K562 (cell line): ENCODE results near the gene CTCFL. TPM values are rescaled to one million over a fixed set of nuclear protein-coding genes. Genes with fewer than 3 reads are reported as not detected.

ENCODE experiments used
- ETV6 ChIP-seq, 3 experiments: fragments of 150-350 bp in 1 of 3; sonication (generic) in 1 of 3; formaldehyde crosslinking in 1 of 3; IDR thresholded peaks; 2 replicates each; pipeline versions ENCODE4 v1.6.1 to v1.8.0; 2014 to 2022; ENCODE audit warnings: borderline replicate concordance in 2 of 3, low read depth in 2 of 3, antibody characterized with exemption in 1 of 3, low read length in 1 of 3, mild to moderate bottlenecking in 1 of 3, missing genetic modification reagents in 1 of 3
- MAFK ChIP-seq: IDR thresholded peaks from 2 replicates; pipeline ENCODE4 v1.6.1; 2011; ENCODE audit warnings: low read length, improper control_type of control experiment
- NFRKB ChIP-seq: fragments of 450-650 bp; IDR thresholded peaks from 2 replicates; pipeline ENCODE4 v1.6.1; 2016; ENCODE audit warnings: low read depth
- polyA plus RNA-seq, 8 experiments: library from polyadenylated mRNA; depleted of rRNA in 4 of 8; stranded (reverse) in 5 of 8; unstranded in 3 of 8; fragments of >200 nt; fragmentation: Nextera tagmentation in 2 of 8; fragmentation: Illumina TruSeq in 1 of 8; extraction: Ambion mirVana in 2 of 8; extraction: Trizol in 1 of 8; gene quantifications; 2 replicates each; pipeline versions ENCODE4 v1.2.1 to v1.2.3, GENCODE V29; 2011 to 2014; ENCODE audit warnings: inconsistent platforms in 1 of 8, missing spikeins in 1 of 8
- total RNA-seq, 7 experiments: library from RNA; depleted of rRNA in 6 of 7; stranded (reverse); fragments of >200 nt in 6 of 7; fragmentation: Illumina TruSeq in 2 of 7; extraction: Trizol in 2 of 7; gene quantifications; 2 replicates each; pipeline versions ENCODE4 v1.2.1 to v1.2.3, GENCODE V29; 2011 to 2021; ENCODE audit warnings: low replicate concordance in 1 of 7
- TF ChIP-seq, protein P1 (sequence below): fragments of 450-650 bp; IDR thresholded peaks from 2 replicates; pipeline ENCODE4 v1.6.1; 2017; ENCODE audit warnings: antibody characterized with exemption, mild to moderate bottlenecking
- TF ChIP-seq, protein P2 (sequence below): fragments of 250-450 bp; sonication (Bioruptor Pico); IDR thresholded peaks from 2 replicates; pipeline ENCODE4 v1.4.0; 2020; ENCODE audit warnings: mild to moderate bottlenecking, moderate library complexity, borderline replicate concordance
- TF ChIP-seq, protein P3 (sequence below): fragments of 250-450 bp; sonication (Bioruptor Pico); IDR thresholded peaks from 2 replicates; pipeline ENCODE4 v1.8.0; 2021; ENCODE audit warnings: moderate library complexity, mild to moderate bottlenecking, inconsistent platforms
- TF ChIP-seq, protein P4 (sequence below), 2 experiments: IDR thresholded peaks in 1 of 2; conservative IDR thresholded peaks in 1 of 2; 2 replicates each; pipeline ENCODE4 v1.6.1; 2016; ENCODE audit warnings: low read depth in 2 of 2, mild to moderate bottlenecking in 1 of 2, missing compliant biosample characterization in 1 of 2, missing genetic modification characterization in 1 of 2, moderate library complexity in 1 of 2
- TF ChIP-seq, protein P5 (sequence below): fragments of 250-450 bp; sonication (Bioruptor Pico); IDR thresholded peaks from 2 replicates; pipeline ENCODE4 v1.8.0; 2021; ENCODE audit warnings: mild to moderate bottlenecking, moderate library complexity
- TF ChIP-seq, protein P6 (sequence below): fragments of 250-450 bp; sonication (Bioruptor Pico); IDR thresholded peaks from 2 replicates; pipeline ENCODE4 v1.8.0; 2022; ENCODE audit warnings: inconsistent platforms

CTCFL gene
- total and polyA plus RNA-seq, 9 of the 15 experiments (the other 6 are each of a cell fraction or from before 2014, with no cell fraction given) = 42.4 to 188 (median 111) TPM

DNA sequence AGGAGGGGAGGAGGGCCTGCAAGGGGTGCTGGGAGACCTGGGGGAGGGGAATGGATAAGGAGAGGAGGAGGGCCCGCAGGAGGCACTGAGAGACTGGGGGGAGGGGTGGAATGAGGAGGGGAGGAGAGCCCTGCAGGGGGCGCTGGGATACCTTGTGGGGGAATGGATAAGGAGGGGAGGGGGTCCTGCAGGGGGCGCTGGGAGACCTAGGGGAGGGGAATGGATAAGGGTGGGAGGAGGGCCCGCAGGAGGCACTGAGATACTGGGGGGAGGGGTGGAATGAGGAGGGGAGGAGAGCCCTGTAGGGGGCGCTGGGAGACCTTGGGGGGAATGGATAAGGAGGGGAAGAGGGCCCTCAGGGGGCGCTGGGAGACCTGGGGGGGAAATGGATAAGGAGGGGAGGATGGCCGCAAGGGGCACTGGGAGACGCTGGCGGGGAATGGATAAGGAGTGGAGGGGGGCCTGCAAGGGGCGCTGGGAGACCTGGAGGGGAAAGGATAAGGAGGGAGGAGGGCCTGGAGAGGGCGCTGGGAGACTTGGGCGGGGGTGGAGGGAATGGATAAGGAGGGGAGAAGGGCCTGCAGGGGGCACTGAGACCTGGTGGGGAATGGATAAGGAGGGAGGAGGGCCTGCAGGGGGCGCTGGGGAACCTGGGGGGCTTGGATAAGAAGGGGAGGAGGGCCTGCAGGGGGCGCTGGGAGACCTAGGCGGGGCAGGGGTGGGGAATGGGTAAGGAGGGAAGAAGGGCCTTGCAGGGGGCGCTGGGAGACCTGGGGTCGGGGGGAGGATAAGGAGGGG lies 1.3 kb upstream of the CTCFL start (continued):
- TF ChIP-seq, protein P1, sequence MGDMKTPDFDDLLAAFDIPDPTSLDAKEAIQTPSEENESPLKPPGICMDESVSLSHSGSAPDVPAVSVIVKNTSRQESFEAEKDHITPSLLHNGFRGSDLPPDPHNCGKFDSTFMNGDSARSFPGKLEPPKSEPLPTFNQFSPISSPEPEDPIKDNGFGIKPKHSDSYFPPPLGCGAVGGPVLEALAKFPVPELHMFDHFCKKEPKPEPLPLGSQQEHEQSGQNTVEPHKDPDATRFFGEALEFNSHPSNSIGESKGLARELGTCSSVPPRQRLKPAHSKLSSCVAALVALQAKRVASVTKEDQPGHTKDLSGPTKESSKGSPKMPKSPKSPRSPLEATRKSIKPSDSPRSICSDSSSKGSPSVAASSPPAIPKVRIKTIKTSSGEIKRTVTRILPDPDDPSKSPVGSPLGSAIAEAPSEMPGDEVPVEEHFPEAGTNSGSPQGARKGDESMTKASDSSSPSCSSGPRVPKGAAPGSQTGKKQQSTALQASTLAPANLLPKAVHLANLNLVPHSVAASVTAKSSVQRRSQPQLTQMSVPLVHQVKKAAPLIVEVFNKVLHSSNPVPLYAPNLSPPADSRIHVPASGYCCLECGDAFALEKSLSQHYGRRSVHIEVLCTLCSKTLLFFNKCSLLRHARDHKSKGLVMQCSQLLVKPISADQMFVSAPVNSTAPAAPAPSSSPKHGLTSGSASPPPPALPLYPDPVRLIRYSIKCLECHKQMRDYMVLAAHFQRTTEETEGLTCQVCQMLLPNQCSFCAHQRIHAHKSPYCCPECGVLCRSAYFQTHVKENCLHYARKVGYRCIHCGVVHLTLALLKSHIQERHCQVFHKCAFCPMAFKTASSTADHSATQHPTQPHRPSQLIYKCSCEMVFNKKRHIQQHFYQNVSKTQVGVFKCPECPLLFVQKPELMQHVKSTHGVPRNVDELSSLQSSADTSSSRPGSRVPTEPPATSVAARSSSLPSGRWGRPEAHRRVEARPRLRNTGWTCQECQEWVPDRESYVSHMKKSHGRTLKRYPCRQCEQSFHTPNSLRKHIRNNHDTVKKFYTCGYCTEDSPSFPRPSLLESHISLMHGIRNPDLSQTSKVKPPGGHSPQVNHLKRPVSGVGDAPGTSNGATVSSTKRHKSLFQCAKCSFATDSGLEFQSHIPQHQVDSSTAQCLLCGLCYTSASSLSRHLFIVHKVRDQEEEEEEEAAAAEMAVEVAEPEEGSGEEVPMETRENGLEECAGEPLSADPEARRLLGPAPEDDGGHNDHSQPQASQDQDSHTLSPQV = no peak
- TF ChIP-seq, protein P2, sequence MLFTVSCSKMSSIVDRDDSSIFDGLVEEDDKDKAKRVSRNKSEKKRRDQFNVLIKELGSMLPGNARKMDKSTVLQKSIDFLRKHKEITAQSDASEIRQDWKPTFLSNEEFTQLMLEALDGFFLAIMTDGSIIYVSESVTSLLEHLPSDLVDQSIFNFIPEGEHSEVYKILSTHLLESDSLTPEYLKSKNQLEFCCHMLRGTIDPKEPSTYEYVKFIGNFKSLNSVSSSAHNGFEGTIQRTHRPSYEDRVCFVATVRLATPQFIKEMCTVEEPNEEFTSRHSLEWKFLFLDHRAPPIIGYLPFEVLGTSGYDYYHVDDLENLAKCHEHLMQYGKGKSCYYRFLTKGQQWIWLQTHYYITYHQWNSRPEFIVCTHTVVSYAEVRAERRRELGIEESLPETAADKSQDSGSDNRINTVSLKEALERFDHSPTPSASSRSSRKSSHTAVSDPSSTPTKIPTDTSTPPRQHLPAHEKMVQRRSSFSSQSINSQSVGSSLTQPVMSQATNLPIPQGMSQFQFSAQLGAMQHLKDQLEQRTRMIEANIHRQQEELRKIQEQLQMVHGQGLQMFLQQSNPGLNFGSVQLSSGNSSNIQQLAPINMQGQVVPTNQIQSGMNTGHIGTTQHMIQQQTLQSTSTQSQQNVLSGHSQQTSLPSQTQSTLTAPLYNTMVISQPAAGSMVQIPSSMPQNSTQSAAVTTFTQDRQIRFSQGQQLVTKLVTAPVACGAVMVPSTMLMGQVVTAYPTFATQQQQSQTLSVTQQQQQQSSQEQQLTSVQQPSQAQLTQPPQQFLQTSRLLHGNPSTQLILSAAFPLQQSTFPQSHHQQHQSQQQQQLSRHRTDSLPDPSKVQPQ (CRISPR knock-in tag) = no peak
- TF ChIP-seq, protein P3, sequence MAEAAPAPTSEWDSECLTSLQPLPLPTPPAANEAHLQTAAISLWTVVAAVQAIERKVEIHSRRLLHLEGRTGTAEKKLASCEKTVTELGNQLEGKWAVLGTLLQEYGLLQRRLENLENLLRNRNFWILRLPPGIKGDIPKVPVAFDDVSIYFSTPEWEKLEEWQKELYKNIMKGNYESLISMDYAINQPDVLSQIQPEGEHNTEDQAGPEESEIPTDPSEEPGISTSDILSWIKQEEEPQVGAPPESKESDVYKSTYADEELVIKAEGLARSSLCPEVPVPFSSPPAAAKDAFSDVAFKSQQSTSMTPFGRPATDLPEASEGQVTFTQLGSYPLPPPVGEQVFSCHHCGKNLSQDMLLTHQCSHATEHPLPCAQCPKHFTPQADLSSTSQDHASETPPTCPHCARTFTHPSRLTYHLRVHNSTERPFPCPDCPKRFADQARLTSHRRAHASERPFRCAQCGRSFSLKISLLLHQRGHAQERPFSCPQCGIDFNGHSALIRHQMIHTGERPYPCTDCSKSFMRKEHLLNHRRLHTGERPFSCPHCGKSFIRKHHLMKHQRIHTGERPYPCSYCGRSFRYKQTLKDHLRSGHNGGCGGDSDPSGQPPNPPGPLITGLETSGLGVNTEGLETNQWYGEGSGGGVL = no peak
- TF ChIP-seq ETV6 (IDR thresholded peaks at IDR 0.05; ENCODE audit: borderline replicate concordance in 1 of 2, low read depth in 2 of 2, low read length in 1 of 2) = no peak
- no peak for TF ChIP-seq ETV6 (CRISPR knock-in tag; IDR thresholded peaks at IDR 0.05; ENCODE audit: borderline replicate concordance)
- TF ChIP-seq, protein P4, sequence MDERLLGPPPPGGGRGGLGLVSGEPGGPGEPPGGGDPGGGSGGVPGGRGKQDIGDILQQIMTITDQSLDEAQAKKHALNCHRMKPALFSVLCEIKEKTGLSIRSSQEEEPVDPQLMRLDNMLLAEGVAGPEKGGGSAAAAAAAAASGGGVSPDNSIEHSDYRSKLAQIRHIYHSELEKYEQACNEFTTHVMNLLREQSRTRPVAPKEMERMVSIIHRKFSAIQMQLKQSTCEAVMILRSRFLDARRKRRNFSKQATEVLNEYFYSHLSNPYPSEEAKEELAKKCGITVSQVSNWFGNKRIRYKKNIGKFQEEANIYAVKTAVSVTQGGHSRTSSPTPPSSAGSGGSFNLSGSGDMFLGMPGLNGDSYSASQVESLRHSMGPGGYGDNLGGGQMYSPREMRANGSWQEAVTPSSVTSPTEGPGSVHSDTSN (CRISPR knock-in tag; IDR thresholded peaks at IDR 0.05; ENCODE audit: low read depth) = no peak
- TF ChIP-seq, protein P4 (tag; conservative IDR thresholded peaks at IDR 0.05; ENCODE audit: low read depth) = no peak
- TF ChIP-seq, protein P5, sequence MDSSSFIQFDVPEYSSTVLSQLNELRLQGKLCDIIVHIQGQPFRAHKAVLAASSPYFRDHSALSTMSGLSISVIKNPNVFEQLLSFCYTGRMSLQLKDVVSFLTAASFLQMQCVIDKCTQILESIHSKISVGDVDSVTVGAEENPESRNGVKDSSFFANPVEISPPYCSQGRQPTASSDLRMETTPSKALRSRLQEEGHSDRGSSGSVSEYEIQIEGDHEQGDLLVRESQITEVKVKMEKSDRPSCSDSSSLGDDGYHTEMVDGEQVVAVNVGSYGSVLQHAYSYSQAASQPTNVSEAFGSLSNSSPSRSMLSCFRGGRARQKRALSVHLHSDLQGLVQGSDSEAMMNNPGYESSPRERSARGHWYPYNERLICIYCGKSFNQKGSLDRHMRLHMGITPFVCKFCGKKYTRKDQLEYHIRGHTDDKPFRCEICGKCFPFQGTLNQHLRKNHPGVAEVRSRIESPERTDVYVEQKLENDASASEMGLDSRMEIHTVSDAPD = no peak
- no peak for TF ChIP-seq NFRKB
- TF ChIP-seq MAFK = no peak
- TF ChIP-seq, protein P6, sequence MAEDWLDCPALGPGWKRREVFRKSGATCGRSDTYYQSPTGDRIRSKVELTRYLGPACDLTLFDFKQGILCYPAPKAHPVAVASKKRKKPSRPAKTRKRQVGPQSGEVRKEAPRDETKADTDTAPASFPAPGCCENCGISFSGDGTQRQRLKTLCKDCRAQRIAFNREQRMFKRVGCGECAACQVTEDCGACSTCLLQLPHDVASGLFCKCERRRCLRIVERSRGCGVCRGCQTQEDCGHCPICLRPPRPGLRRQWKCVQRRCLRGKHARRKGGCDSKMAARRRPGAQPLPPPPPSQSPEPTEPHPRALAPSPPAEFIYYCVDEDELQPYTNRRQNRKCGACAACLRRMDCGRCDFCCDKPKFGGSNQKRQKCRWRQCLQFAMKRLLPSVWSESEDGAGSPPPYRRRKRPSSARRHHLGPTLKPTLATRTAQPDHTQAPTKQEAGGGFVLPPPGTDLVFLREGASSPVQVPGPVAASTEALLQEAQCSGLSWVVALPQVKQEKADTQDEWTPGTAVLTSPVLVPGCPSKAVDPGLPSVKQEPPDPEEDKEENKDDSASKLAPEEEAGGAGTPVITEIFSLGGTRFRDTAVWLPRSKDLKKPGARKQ = no peak
